DND-41 (cell line): ENCODE measurements around the gene AGAP1.

ENCODE experiments used
- CTCF ChIP-seq: IDR thresholded peaks from 2 replicates; pipeline ENCODE4 v1.5.1; 2012; ENCODE audit warnings: borderline replicate concordance, low read length, moderate library complexity, mild to moderate bottlenecking; ENCODE audit not compliant: poor library complexity, severe bottlenecking; ENCODE audit errors: extremely low read depth
- EZH2 ChIP-seq: IDR thresholded peaks from 3 replicates; pipeline ENCODE4 v1.6.1; 2012; ENCODE audit warnings: borderline replicate concordance, low read depth, mild to moderate bottlenecking, moderate library complexity, low read length, inconsistent platforms; ENCODE audit not compliant: severe bottlenecking

- TF ChIP-seq CTCF (peak; percentile 88), EZH2 (no peak)
Observed at GRCh38 chr2:235766278-235766677, 272.4 kb downstream of the AGAP1 start.
